Transverse colon (tissue), 3 donors: Measurements from ENCODE around the gene SRPRB.
"Not testable (repeated sequence)": the region's sequence is repeated elsewhere in the genome, so short reads cannot be mapped to it uniquely, and the experiment has no call there.

Experiments
- CTCF ChIP-seq, 5 experiments: fragments of 200-600 bp in 3 of 5; fragments of 450-650 bp in 2 of 5; sonication (generic) in 3 of 5; IDR thresholded peaks; 1 replicate in 2 of 5; 2 replicates in 3 of 5; pipeline ENCODE4 v1.5.1; 2016 to 2017; ENCODE audit warnings: antibody characterized with exemption in 5 of 5, inconsistent platforms in 3 of 5, mild to moderate bottlenecking in 2 of 5, moderate library complexity in 1 of 5
- POLR2A ChIP-seq: fragments of 450-650 bp; IDR thresholded peaks from one replicate; pipeline ENCODE4 v1.6.1; 2016; ENCODE audit warnings: antibody characterized with exemption, mild to moderate bottlenecking, moderate library complexity

DNA sequence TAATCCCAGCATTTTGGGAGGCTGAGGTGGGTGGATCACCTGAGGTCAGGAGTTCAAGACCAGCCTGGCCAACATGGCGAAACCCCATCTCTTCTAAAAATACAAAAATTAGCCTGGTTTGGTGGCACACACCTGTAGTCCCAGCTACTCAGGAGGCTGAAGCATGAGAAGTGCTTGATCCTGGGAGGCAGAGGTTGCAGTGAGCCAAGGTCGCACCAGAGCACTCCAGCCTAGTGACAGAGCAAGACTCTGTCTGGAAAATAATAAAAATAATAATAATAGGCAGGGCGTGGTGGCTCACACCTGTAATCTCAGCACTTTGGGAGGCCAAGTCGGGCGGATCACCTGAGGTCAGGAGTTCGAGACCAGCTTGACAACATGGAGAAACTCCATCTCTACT is 24.9 kb upstream of the SRPRB start:
- not testable (repeated sequence) for TF ChIP-seq POLR2A; CTCF (IDR thresholded peaks at IDR 0.05)
